Upper lobe of left lung (tissue), 4 donors: Measurements from ENCODE around the gene SENP5.

Source experiments
- CTCF ChIP-seq, 6 experiments: fragments of 450-650 bp in 4 of 6; fragments of 200-600 bp in 2 of 6; sonication (generic) in 2 of 6; IDR thresholded peaks; one replicate each; pipeline ENCODE4 v1.5.1; 2016 to 2019; ENCODE audit warnings: antibody characterized with exemption in 6 of 6
- EP300 ChIP-seq, 4 donors: sonication (generic); formaldehyde crosslinking; IDR thresholded peaks; one replicate each; pipeline ENCODE4 v1.5.1; 2017; ENCODE audit warnings: antibody characterized with exemption in 4 of 4, control low read depth in 2 of 4
- POLR2A ChIP-seq, 4 donors: fragments of 450-650 bp; IDR thresholded peaks; one replicate each; pipeline ENCODE4 v1.5.1; 2016 to 2017; ENCODE audit warnings: antibody characterized with exemption in 4 of 4, mild to moderate bottlenecking in 2 of 4
- POLR2AphosphoS5 ChIP-seq, 2 donors: sonication (generic); formaldehyde crosslinking; IDR thresholded peaks; one replicate each; pipeline ENCODE4 v1.5.1; 2017; ENCODE audit warnings: antibody characterized with exemption in 2 of 2

GRCh38 chr3:196889844-196890708 is 22.4 kb downstream of the SENP5 start:
- TF ChIP-seq EP300 (IDR thresholded peaks at IDR 0.05) (no peak), CTCF (IDR thresholded peaks at IDR 0.05) (no peak), POLR2A (IDR thresholded peaks at IDR 0.05) (no peak), POLR2AphosphoS5 (IDR thresholded peaks at IDR 0.05) (no peak)
